ENCODE data around the gene IL1RAPL1.

GRCh38 chrX:28756647-28757046 is 169.4 kb downstream of the IL1RAPL1 start:
- TF ChIP-seq CTCF (IDR thresholded peaks at IDR 0.05) = no peak
- TF ChIP-seq POLR2A (IDR thresholded peaks at IDR 0.05) = no peak
- TF ChIP-seq EP300 (IDR thresholded peaks at IDR 0.05) = no peak

Measured in tibial nerve (tissue), 4 donors.